HL-60/S4 treated with retinoic acid at 250 ng/mL for 4 days and 3 days (cell line): Measurements from ENCODE around the gene TUFM.
"Not testable (repeated sequence)": the region's sequence is repeated elsewhere in the genome, so short reads cannot be mapped to it uniquely, and the experiment has no call there.

Source experiments
- in situ Hi-C: fragments of 300-500 bp; cut with MboI; formaldehyde crosslinking; loops from 2 replicates; pipeline ENCODE4 v1.7.0; 2022; ENCODE audit warnings: low sequenced_read_pairs

Gene TUFM

GRCh38 chr16:28842696-28843095 is 3.5 kb downstream of the TUFM start:
- in situ Hi-C loops: no loop called here

GRCh38 chr16:28839899-28840298 is 6.2 kb downstream of the TUFM start:
- in situ Hi-C loops: no loop called here

GRCh38 chr16:28839004-28839639 is 7.0 kb downstream of the TUFM start:
- in situ Hi-C loops: no loop called here

- in situ Hi-C loops: no loop called here
Observed at GRCh38 chr16:28838558-28838918, 7.6 kb downstream of the TUFM start.

- in situ Hi-C loops: no loop called here
Observed at GRCh38 chr16:28837672-28838557, 8.2 kb downstream of the TUFM start.

GRCh38 chr16:28836761-28837064 is 9.4 kb downstream of the TUFM start:
- in situ Hi-C loops: no loop called here

- in situ Hi-C loops: no loop called here
Observed at GRCh38 chr16:28835864-28836760, 10.0 kb downstream of the TUFM start.

GRCh38 chr16:28834873-28835863 is 11.0 kb downstream of the TUFM start:
- in situ Hi-C loops: loop anchor here (5.0 kb wide), 1 partner anchor 42 kb away; the partner anchor contains the start of gene ATP2A1

- in situ Hi-C loops: loop anchor here (5.0 kb wide), 1 partner anchor 43 kb away; the partner anchor contains the start of gene ATP2A1
Observed at GRCh38 chr16:28834349-28834748, 11.8 kb downstream of the TUFM start.

GRCh38 chr16:28830531-28830930 is 15.6 kb downstream of the TUFM start:
- in situ Hi-C loops: loop anchor here (5.0 kb wide), 1 partner anchor 47 kb away; the partner anchor contains the start of gene ATP2A1

GRCh38 chr16:28829747-28830146 is 16.4 kb downstream of the TUFM start:
- in situ Hi-C loops: loop anchor here (5.0 kb wide), 1 partner anchor 48 kb away; the partner anchor contains the start of gene ATP2A1

GRCh38 chr16:28826141-28826540 is 20.0 kb downstream of the TUFM start:
- in situ Hi-C loops: no loop called here

- in situ Hi-C loops: no loop called here
Observed at GRCh38 chr16:28824717-28824973, 21.5 kb downstream of the TUFM start.

- in situ Hi-C loops: no loop called here
Observed at GRCh38 chr16:28823873-28824716, 22.1 kb downstream of the TUFM start.

GRCh38 chr16:28823291-28823872 is 22.8 kb downstream of the TUFM start:
- in situ Hi-C loops: no loop called here

GRCh38 chr16:28822520-28823290 is 23.4 kb downstream of the TUFM start, which contains the start of gene ATXN2L:
Gene ATXN2L (plus strand): TSS chr16:28822999. CDS start chr16:28823260, 261 bp downstream.
- in situ Hi-C loops: no loop called here

GRCh38 chr16:28821874-28822519 is 24.2 kb downstream of the TUFM start:
- in situ Hi-C loops: no loop called here

- in situ Hi-C loops: not testable (repeated sequence)
Observed at GRCh38 chr16:28820546-28820945, 25.6 kb downstream of the TUFM start.
